Endometrial microvascular endothelial cells (primary cell): ENCODE measurements around the gene RHOU. TPM values are rescaled to one million over a fixed set of nuclear protein-coding genes. Genes with fewer than 3 reads are reported as not detected.

Source experiments
- in situ Hi-C: cut with HindIII; loops from 2 replicates; pipeline ENCODE4 v1.10.0; 2017; ENCODE audit warnings: low sequenced_read_pairs, low pct_unique_long_range_greater_than_20kb; ENCODE audit errors: inconsistent ontology term
- total RNA-seq: library from RNA; depleted of rRNA; stranded (reverse); fragments of >200 nt; gene quantifications from one replicate; pipeline ENCODE4 v1.2.3, GENCODE V29; 2015; ENCODE audit errors: inconsistent ontology term

RHOU gene
- total RNA-seq, 1 donor from 2014 or later = 0.19 TPM

DNA sequence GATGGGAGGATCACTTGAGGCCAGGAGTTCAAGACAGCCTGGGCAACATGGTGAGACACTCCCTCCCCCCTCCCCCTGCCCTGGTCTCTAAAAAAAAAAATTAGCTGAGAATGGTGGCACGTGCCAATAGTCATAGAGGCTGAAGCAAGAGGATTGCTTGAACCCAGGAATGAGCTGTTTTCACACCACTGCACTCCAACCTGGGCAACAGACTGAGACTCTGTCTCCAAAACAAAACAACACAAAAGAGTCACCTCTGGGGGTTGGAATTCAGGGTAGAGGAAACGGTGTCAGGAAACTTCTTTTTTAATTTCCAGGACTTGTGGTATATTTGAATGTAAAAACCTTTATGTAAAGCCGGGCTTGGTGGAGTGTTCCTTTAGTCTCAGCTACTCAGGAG is 43.2 kb downstream of the RHOU start:
- in situ Hi-C loops = no loop called here

DNA sequence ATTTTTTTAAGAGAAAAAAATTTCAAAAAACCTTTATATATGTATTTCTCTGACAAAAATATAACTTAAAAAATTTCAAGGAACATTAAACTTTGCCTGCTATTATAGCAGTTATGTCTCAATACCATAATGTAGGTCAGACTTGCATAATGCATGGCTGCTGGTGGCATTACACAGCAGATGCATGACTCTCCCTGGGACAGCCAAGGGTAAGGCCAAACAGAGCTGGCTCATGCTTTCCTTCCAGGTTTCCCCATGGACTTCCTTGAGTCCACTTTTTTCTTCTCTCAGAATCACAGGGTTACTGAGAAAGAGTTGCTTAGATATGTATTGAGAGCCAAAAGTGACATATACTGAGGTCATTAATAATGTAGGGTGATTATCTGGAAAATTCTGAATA is 43.7 kb downstream of the RHOU start:
- in situ Hi-C loops = no loop called here

DNA sequence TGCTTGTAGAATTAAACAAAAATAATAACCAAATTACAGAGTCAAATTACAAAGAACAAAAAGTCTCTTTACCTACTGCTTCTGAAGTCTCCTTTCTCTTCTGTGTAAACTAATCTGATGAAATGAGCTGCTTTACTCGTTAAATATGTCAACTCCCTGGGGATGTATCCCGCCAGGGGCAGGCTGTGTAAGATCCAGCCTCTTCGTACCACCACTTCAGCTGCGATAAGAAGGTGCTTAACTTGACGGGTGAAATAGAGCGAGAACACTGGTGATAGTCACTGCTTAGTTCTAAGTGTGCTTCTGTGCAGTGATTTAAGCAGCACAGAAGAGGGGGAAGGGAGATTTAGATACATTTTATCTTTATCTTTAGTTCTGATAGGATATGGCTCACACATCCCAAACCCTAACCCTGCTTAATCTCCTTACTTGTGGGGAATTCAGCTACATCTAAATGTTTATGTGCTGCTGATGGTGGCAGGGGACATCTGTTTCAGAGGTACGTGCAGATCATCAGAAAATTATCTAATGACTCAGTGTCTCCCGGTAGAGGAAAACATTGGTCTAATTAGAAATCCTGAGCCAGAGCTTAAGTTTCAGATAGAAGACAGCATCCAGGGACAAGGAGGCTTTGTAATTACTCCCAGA is 46.0 kb downstream of the RHOU start:
- in situ Hi-C loops = no loop called here

DNA sequence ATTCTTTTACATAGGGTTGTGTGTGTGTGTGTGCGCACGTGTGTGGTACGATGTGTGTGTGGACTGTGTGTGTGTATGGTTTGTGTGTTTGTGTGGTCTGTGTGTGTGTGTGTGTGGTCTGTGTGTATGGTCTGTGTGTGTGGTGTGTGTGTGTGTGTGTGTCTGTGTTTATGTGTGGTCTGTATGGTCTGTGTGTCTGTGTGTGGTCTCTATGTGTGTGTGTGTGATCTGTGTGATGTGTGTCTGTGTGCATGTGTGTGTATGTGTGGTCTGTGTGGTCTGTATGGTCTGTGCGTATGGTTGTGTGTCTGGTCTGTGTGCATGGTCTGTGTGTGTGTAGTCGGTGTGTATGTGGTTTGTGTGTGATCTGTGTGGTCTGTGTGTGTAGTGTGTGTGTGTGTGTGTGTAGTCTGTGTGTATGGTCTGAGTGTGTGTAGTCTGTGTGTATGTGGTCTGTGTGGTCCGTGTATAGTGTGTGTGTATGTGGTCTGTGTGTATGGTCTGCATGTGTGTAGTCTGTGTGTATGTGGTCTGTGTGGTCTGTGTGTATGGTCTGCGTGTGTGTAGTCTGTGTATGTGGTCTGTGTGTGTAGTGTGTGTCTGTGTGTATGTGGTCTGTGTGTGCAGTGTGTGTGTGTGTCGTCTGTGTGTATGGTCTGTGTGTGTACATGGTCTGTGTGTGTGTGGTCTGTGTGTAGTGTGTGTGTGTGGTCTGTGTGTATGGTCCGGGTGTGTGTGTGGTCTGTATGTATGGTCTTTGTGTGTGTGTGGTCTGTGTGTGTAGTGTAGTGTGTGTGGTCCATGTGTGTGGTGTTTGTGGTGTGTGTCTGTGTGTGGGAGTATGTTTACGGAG is 46.8 kb downstream of the RHOU start:
- in situ Hi-C loops = no loop called here

DNA sequence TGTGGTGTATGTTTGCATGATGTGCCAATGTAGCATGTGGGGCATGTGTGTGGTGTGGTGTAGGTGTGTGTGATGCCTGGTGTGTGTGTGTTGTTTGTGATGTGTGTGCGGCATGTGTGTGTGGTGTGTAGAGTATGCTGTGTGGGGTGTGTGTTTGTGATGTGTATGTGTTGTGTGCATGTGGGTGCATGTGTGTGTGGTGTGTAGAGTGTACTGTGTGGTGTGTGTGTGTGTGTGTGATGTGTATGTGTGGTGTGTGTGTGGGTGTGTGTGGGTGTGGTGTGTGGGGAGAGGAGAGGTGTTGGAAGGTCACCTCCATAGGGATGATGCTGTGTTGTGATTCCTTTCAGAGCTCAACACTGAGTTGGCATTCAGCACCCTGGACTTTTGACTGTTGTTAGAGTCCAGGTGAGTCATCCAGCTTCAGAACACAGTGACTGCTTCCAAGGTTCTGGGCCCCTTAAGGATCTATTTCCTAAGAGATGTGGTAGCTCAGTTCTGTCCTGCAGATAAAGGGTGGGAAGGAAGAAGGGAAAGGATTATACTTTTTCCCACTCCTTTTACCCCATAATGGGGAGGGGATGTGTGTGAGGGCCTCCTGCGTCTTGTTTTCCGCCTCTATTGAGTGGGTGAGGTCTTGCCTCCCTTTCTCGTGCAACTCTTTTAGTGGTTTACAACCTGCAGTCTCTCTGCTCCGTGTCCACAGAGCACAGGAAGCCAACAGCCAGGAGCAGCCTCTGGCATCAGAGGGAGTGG is 47.6 kb downstream of the RHOU start:
- in situ Hi-C loops = no loop called here

DNA sequence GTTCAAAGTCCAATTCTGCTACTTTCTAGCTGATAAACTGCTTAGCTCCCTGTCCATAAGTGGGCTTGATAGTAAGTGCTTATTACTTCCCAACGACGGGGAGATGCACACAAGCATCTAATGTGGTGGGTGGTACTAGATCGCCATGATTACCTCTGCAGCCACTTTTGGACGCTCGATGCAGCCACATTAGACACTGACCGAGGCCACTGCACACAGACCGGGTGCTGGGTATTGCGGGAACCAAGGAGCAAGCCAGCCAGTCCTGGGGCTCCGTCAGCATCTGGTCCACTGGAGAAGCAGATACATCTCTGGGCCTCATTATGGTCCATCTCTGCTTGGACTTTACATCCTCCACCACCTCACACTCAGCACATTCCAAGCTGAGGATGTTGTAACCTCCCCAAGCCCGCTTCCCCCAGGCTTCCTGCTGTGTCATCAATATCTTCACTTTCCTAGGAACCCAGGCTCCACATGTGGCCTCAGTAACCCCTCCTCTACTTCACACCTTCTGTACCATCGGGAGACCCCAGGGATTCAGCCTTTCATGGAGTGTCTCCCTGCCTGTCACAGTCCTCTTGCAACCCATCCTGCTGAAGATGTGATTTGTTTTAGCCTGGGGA is 48.2 kb downstream of the RHOU start:
- in situ Hi-C loops = no loop called here

DNA sequence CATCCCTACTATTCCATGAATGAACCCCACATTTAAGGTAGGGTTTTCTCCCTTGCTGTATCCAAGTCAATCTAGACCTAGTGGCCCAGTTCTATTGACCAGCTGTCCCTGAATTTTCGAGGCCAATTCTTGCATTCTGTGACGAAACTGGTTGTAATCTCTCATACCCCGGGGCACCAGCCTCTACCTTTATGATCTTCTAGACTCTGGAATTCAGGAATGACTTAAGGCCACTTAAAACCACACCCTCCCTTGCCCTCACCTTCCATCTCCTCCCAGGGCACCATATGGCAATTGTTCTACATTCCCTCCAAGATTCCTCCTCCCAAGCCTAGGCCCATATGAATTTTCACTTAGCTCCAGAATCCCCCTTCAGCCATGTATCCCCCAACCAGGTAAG is 48.9 kb downstream of the RHOU start:
- in situ Hi-C loops = no loop called here

DNA sequence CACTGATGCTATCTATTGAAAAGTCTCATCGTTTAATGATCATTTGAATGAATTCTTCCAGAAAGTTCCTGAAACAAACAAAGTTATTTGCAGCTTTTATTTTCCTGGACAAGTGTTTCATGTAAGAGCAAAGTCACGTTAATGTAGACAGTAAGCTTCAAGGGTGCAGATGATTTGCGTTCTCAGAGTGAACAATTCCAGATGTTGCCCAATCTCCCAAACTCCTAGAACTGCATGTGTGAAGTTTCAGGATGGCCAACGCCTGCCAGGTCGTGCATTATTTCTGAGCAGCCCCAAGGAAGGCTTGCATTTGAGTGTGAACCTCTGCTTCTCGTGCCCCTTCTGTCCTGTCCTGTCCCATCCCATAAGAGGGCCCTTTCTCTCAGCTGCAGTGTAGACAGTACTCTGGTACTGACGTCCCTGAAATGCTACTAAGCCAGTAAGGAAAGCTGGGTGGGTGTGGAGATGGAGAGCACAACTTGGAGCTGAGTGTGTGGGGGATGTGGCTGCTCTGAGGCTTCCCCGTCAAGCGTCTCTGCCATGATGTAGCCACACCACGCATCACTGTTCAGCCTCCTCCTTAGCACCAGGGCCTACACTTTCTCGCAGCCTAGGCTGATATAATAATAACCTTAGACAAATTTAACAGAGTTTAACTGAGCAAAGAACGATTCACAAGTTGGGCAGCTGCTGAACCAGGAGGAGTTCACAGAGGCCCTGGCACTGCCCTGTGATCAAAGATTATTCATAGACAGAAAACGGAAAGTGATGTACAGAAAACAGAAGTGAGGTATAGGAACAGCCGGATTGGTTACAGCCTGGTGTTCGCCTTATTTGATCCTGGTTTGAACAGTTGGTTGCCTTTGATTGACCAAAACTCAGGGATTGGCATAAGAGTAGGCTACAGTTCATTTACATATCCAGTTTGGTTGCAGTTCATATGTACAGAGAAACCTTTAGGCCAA is 50.4 kb downstream of the RHOU start:
- in situ Hi-C loops = no loop called here

DNA sequence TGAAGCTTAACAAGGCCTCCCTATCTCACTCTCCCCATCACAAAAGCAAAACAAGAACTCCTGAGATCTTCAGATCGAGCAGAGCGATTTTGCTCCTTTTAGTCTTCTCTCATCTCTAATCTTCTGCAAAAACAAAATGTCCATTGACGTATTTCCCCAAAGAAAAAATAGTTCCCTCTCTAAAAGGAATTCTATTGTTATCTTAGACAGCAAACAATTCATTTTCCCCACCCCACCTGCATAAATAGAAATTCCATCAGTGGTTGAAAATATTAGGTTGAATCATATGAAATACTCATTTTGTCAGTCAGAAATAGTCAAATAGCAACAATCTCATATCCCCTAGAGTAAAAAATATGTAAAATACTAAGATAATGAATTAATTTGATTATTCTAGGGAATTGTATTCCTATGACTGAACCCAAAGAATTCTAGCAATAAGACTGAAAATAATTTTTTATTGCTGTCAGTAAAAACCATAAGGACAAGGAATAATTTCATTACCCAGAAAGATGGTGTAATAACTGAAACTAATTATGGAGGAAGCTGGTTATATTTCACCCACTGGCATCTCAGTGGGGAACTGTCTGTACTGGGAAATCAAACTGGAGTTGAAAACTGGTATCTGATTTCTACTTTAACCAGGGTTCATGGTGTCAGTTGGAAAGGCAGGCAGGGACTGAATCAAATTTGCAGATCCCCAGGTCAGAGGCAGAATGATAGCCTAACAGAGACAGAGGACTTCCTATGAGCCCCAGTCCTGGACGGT is 51.3 kb downstream of the RHOU start:
- in situ Hi-C loops = no loop called here

DNA sequence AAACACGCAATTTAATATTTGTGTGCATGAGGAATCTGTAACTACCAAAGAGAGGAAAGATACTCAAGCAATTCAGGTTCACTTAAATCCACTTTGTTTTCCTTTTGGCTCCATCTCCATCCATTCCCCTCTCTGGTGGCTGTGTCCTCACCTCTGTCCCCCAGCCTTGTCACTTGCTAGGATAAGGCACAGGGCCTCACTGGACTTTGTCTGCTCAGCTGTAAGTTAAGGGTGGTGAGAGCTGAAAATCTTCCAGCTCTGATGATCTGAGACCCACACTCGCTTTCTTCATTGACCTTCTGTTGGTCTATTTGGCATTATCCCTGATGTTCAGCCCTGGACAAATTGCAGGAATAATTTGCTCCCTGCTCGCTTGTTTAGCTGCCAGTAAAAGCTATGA is 56.5 kb downstream of the RHOU start:
- in situ Hi-C loops = no loop called here

DNA sequence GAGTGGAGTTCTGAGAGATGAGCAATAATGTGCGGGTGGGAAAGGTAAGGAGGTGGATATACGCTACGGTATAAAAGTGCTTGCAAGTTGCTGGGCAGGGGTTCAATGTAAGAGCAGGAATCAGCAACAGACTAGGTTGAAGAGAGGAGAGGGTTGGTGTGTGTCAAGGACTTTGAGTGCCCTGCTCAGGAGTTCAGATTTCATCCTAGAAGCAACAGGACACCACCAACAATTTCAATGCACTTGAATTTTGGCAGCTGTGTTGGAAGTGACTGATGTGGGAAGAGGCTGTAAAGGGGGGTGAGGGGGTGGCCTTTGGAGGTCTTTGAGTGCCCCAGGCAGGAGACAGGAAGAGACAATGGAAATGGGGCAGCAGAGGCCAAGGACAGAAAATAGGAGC is 57.3 kb downstream of the RHOU start:
- in situ Hi-C loops = no loop called here

DNA sequence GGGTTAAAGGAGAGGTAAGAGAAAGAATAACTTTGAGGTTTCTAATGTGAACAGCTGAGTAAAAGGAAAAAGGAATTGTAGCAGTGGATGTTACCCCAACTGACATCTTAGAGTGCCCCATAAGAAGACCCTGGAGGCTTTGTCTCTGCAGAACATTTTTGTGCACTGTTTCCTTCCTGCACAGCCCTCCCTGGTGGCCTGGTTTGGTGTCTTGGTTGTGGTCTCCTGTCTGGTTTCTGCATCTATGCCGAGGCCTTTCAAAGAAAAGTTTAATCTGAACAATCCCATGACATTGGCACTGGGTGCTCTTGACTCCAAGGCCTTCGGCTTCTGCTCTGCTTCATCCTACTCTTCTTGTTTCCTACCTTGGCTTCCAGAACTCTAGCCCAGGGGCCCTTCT is 57.8 kb downstream of the RHOU start:
- in situ Hi-C loops = no loop called here

DNA sequence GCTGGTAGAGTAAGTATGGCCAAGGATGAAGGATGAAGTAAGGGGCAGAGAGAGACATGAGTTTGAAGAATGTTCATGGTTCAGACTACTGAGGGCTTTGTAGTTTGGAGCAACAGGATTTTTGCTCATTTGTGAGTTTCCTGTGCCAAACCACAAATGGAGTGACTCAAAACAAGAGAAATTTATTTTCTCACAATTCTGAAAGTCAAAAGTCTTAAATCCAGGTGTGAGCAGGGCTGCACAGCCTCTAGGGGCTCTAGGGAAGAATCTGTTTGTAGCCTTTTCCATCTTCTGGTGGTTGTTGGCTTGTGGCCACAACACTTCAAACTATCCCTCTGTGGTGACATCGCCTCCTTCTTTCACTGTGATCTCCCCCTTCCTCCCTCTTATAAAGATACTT is 58.9 kb downstream of the RHOU start:
- in situ Hi-C loops = no loop called here

DNA sequence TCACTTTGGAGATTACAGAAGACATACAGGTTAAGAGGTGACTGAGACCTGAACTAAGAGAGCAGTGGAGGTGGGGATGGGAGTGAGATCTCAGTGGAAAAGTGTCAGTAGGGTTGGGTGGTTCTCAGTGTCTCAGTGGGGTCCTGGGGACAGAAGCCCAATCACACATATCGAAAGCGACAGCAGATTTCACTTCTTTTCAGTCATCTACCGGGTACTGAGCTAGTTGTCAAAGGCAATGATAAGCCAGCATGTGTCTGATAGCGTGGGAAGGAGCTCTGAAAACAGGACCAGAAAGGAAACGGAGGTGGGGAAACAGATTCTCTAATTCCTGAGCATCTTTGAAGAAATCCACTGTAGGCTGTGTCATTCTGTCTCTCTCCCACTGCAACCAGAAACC is 59.5 kb downstream of the RHOU start:
- in situ Hi-C loops = no loop called here

DNA sequence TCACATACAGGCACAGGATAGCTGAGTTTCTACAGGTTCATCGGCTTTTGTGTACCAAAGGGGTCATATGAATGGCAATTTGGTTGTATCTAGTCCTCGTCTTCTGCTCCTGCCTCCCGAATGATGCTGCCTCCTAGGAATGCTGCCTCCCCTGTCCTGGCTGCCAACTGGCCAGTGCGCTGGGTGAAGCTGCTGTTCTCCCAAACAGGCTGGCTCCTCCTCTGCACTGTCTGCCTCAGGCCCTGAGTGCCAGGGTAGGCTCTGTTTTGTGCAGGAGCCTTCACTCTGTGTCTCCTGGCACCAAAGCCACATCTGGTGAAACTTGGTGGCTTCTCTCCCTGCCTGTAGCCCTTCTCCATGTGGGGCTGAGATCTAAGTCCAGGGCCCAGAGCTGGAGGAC is 60.3 kb downstream of the RHOU start:
- in situ Hi-C loops = no loop called here
